LoVo (cell line): ENCODE measurements around the gene GPRC5A.
"Not testable (repeated sequence)": the region's sequence is repeated elsewhere in the genome, so short reads cannot be mapped to it uniquely, and the experiment has no call there.

Source experiments
- DNase-seq: peaks from one replicate; pipeline ENCODE4 v3.0.0-alpha.2; 2016; ENCODE audit warnings: low spot score

GPRC5A gene, protein sequence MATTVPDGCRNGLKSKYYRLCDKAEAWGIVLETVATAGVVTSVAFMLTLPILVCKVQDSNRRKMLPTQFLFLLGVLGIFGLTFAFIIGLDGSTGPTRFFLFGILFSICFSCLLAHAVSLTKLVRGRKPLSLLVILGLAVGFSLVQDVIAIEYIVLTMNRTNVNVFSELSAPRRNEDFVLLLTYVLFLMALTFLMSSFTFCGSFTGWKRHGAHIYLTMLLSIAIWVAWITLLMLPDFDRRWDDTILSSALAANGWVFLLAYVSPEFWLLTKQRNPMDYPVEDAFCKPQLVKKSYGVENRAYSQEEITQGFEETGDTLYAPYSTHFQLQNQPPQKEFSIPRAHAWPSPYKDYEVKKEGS

DNA sequence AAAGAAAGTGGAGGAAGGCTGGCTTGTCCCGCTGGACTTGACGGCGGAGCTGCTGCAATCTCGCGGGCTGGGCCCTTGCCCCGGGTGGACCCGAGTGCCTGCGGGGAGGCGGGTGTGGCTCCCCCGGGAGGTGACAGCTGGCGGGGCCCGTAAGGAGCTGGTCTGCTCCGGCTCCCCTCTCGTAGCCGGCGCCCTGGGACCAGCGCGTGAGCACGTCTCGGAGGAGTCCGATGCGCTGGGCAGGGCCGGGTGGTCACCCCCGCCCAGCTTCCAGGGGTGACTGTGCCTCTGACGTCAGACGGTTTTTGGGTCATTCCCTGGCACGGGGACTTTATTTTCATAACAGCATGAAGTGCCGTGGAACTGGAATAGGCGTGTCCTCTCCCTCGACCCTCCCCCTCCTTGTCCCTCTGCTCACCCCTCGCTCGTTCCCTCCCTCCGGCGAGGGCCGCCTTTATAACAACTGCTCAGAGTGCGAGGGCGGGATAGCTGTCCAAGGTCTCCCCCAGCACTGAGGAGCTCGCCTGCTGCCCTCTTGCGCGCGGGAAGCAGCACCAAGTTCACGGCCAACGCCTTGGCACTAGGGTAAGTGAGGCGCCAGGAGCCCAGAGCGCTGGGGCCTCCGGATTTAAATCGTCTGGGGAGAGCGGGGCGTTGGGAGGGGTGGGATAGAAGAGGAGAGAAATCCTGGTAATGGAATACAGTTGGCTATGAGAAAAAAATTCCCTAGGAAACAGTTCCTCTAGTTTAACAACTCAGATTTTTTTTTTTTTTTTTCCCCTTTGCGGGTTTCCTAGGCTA, at the start of gene GPRC5A:
GPRC5A (plus strand) TSS at position 483 of the 801 bp plus-strand sequence. CDS start 16,688 bp downstream, outside the sequence.
- DNase-seq, result peak; percentile 100

DNA sequence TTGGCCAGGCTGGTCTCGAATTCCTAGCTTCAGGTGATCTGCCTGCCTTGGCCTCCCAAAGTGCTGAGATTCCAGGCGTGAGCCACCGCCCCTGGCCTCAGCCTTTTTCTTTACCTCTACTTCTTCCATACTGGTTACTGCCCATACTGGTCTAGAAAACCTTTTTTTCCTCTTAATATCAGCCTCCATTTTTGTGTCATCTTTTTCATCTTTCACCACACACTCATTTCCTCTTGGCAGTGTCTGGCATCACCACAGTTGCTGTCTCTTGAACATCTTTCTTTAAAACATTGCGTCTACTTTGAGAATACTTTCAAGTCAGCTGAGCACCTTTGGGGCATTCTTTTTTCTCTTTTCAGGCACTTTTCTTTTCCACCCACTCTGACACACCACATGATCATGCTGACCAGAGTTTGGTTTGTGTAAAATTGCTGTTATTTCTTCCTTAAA, 45.5 kb upstream of the GPRC5A start:
- DNase-seq, result no peak

DNA sequence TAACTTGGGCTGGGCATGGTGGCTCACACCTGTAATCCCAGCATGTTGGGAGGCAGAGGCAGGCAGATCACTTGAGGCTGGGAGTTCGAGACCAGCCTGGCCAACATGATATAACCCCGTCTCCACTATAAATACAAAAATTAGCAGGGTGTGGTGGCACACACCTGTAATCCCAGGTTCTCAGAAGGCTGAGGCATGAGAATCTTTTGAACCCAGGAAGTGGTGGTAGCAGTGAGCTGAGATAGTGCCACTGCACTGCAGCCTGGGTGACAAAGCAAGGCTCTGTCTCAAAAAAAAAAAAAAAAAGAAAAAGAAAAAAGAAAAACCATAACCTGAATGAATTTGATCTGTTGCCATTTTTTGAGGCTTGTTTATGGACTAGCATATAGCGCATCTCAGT, 44.6 kb upstream of the GPRC5A start:
- not testable (repeated sequence) for DNase-seq

DNA sequence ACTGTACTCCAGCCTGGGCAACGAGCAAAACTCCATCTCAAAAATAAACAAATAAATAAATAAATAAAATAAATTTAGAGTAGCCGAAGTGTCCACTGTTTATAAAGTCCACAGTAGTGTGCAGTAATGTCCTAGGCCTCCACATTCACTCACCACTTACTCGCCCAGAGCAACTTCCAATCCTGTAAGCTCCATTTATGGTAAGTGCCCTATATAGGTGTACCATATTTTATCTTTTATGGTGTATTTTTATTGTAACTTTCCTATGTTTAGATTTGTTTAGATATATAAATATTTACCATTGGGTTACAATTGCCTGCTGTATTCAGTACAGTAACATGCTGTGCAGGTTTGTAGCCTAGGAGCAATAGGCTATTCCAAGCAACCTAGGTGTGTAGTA, 37.9 kb upstream of the GPRC5A start:
- no peak for DNase-seq

DNA sequence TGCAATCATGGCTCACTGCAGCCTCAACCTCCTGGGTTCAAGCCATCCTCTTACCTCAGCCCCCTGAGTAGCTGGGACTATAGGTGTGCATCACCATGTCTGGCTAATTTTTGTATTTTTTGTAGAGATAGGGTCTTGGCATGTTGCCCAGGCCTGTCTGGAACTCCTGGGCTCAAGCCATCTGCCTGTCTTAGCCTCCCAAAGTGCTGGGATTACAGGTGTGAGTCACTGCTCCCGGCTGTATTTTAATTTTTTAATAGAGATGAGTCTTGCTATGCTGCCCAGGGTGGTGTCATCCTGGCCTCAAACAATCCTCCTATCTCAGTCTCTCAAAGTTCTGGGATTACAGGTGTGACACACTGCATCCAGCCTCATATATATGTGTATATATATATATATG, 31.7 kb upstream of the GPRC5A start:
- DNase-seq, result peak; percentile 32

DNA sequence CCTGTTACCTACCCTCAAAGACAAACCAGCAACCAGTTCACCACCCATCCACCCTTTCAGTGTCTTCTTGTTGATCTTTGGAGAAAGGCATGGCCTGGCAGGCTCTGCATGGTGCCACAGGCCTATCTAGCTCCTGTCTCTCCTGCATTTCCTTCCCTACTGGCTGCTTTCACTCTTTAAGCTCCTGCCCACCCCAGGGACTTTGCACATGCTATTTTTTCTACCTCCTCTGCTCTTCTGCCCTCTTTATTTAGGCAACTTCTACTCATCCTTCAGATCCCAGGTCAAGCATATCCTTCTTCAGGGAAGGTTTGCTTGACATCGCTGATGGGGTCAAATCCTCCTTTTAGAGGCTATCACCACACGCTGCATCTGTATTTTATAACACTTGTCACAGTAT, 27.1 kb upstream of the GPRC5A start:
- no peak for DNase-seq

DNA sequence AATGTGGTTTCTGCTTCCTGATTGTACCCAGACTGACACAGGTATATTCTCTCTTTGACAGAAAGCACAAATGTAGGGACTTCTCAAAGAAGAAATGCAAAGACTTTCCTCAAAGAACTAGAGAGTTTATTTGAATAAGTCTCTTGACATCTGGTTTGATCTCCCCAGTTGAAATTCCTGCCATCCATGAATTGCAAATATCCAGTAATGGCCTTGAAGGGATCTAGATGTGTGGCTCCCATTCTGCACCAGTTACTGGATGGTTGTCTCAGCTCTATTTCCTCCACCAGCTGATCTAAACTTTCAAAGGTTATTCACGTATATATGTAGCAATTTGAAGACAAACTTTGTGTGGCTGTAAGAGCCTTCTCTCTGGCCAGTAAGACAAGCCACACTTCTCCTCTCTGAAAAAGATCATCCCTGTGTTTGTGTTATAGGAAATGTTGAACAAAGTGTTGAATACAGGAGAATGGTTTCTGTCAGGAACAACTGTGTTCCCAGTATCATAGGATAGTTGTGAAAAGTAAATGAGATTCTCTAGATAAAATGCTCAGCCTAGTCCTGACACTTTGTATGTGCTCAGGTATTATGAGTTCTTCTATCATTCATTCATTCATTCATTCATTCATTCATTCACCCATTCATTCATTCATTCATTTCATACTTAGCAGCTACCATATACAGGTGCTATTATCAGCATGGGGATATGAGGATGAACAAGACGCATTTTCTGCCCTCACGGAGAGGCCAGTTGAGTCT, 22.7 kb upstream of the GPRC5A start:
- no peak for DNase-seq

DNA sequence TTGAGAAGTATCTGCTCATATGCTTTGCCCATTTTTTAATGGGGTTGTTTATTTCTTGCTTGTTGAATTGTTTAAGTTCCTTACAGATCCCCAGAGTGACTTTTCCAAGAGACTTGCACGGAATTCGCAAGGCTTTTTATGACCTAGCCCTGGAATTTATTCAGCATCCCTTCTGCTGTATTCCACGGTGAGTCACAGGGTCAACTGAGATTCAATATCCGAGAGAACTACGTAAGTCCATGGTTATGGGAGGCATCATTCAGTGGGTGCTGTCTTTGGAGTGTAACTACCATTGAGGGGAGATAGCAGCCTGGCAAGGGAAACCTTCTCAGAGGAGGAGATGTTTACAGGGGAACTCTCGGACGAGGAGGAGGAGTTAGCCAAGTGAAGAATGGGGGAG, 20.9 kb upstream of the GPRC5A start:
- DNase-seq, result peak; percentile 97

DNA sequence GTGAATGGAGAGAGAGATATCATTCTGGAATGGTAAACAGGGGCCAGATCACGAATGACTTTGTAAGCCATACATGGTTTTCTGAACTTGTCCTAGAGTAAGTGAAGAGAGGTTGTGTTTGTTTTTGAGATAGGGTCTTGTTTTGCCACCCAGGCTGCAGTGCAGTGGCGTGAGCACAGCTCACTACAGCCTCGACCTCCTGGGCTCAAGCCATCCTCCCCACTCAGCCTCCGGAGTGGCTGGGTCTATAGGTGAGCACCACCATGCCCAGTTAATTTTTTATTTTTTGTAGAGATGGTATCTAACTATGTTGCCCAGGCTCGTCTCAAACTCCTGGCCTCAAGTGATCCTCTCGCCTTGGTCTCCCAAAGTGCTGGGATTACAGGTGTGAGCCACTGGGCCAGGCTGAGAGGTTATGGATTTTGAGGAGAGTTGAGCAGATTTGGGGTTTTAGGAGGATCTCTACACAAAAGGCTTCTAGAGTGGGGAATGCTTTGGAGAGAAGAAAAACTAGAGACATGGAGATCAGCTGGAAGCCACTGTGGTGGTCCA, 19.7 kb upstream of the GPRC5A start:
- no peak for DNase-seq

DNA sequence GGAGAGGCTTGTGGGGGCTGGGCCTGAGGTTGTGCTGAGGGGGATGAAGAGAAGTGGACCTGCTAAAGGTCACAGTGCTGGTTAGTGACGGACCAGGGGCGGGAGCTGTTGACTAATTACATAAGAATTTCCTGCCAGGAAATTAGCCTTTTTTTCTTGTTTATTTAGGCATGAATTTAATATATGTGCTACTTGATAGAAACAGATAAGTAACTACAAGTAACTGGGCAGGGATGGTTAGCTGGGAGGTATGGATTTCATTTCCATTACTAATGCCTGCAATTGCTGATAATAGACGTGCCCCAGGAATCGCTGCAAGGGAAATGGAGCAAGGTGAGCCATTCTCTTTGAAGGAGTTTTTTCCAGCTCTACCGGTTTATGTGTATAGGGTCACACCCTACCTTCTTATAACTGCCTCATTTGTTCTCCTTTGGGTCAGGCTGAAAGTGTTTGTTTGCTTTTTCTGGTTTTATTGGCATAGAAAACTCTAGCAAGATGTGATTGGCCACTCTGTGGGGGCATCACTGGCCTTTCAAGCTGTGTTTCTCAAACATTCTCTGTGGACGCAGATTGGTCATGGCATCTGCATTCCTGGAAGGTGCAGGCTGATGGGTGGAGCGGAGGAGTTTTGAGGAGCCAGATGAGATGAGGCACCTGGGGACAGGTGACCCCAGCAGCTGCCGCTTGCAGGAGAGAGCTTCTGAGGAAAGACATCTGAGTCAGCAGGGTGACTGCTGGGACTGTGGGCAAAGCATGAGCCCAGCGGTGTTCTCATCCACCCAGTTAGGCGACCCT, 19.0 kb upstream of the GPRC5A start:
- peak; percentile 98 for DNase-seq

DNA sequence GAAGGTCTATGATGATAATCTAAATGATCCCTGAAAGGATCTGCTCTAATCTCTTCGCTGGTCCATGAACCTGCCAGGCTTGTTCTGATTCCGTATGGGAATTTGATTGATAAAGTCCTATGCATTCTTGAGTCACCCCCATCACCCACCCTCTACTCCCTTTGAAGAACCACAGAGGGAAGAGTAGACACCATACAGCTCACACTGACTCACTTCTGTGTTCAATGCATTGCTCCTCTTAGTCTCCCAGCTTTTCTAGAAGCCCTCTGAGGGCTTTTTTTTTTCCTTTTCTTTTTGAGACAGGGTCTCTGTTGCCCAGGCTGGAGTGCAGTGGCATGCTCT, 18.5 kb upstream of the GPRC5A start:
- DNase-seq, result no peak

DNA sequence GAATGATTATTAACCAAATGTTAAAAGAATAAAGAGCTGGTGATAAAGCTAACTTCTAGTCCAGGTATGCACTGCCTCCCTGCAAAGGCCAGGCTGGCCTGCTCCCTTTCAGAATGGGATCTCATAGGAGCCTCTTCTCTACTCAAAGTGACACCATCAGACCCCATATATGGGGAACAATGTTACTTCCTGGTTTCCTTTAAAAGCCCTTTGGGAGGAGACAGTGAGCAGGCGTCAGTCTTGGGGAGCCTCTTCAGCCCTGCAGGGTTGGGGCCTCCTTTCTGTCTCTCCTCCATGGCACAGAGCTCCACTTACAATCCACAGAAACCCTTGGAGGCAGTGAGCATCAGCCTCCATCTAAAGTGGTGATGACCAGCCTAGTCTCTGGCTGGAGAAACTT, 17.3 kb upstream of the GPRC5A start:
- no peak for DNase-seq

DNA sequence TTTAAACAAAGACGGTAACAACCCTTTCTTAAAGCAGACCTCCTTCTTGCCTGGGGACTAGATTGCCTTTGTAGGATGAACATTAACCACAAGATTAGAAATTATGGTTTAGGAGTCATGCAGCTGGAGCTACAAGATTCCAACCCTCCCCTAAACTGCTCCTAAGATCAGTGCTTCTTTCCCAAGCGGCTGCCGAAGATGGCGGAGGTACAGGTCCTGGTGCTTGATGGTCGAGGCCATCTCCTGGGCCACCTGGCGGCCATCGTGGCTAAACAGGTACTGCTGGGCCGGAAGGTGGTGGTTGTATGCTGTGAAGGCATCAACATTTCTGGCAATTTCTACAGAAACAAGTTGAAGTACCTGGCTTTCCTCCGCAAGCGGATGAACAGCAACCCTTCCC, 16.1 kb upstream of the GPRC5A start:
- DNase-seq, result not testable (repeated sequence)

DNA sequence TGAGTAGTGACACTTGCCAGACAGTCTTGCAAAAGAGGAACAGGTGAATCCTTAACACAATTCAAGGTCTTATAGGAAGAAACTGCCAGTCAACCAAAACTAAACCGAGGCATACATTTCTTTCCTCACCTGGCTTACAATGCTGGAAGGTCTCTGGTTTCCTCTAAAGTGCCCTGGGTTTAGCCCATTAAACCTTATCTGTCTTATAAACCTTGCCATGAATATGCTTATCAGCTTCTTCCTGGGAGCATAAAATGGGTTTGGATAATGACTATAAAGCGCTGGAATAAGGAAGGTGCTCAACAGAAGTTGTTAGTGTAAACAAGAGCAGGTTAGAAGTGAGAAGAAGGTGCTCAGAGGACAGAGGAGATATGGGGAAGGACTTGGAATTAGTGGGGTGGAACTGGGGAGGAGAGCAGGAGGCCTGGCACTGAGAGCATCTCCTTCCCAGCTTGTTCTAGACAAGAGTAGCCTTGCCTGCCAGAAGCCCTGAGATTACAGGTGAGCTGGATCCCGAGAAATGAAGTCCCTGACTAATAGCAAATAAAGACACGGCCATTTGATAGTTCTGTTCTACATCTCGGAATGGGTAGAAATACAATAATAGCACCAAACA, 14.1 kb upstream of the GPRC5A start:
- peak; percentile 68 for DNase-seq

DNA sequence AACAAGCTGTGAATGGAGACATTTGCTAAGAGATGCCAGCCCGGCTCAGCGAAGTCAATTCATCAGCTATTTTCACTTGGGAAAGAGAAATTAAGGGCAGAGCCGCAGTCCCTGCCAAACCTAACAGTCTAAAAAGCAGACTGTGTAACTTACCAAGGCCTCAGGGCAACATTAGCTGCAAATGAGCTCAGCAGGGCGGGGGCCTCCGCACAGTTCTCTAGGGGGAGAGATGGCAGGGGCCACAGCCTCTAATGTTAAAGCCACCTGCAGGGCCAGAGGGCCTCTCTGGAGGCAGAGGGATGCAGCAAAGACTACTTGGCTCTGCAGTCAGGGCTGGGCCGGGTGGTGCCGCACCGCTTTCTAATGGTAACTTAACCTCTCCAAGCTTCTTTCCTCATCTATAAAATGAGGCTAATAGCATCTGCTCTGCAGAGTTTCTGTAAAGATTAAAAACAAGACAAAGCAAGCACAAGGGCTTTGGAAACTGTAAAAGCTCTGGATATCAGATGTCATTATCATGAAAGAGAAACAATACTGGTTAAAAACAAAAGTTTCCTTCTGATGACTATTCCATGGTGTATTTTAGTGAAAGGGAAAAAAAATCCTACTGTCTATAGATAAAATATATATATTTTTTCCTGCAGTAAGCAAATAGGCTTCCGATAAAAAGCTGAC, 13.4 kb upstream of the GPRC5A start:
- no peak for DNase-seq

DNA sequence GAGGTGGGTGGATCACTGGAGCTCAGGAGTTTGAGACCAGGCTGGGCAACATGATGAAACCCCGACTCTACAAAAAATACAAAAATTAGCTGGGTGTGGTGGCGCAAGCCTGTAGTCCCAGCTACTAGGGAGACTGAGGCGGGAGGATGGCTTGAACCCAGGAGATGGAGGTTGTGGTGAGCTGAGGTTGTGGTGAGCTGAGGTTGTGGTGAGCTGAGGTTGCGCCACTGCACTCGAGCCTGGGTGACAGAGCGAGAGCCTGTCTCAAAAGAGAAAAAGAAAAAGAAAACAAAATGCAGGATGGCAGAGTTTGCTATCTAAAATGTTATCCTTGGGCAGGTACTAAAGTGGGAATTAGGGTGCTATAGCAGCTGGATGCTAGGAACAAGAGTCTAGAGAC, 10.8 kb upstream of the GPRC5A start:
- DNase-seq, result no peak

DNA sequence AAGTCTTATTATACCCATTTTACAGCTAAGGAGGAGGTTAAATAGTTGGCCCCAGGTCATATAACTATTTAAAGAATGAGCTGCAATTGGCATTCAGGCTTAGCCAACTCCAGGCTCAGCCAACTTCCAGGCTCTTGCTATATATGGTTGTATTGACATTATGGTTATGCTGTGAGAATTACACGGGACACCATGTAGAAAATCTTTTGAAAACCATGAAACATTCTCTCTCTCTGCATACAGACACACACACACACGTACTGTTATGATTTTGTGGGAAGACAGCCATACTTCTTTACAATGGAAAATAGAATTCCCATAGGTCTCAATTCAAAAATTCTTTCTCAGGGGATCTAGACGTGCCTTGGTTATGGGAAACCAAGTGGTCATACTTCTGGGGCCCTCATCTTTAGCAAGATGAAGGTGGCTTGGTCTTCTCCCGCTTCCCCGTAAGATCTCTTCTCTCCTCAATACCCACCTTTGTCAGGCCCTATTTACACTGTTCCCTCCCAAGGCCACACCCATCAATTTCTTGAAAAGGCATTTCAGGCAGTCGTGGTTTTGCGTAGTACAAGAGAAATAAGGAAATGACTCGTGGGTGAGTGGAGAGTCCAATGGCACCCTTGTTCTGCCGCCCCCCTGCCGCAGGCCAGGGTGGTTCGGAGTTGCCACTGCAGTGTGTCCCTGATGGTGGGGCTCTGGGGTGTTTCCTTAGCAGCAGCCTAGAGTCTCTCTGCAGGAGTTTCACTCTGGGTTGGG, 10.0 kb upstream of the GPRC5A start:
- DNase-seq, result peak; percentile 93

DNA sequence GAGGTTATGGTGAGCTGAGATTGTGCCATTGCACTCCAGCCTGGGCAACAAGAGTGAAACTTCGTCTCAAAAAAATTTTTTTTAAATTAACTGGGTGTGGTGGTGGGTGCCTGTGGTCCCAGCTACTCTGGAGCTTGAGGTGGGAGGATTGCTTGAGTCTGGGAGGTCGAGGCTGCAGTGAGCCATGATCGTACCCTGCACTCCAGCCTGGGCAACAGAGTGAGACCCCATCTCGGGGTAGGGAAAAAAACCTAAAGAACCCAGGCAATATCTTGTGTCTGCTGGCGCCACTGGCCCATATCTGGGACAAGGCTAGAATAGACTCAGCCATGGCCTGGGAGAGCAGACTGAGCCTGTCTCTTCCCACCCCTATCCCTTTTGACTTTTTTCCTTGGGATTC, 9.1 kb upstream of the GPRC5A start:
- DNase-seq, result no peak

DNA sequence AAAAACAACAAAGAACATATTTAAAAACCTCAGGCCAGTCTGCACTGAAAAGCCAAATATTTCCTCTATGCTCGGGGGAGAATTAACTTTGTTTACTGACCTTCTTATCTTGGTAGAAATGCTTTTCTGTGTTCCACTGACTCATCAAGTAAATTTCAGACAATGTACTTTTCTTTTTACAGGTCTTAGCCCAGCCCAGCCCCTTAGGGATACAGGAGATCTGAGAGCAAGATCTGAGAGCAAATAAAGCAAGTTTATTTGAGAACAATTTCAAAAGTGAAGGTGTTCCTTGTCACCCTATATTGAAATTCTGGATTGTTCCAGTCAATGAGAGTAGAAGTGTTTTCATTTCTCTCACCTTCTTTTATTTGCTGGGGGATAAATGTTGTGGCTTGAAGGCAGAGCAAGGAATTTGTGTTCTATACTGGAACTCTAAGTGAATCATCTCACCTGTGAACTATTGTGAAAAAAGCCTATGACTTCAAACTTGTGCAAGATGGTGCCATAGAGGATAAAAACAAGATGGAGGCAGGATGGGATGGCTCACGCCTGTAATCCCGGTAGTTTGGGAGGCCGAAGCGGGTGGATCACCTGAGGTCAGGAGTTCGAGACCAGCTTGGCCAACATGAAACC, 7.9 kb upstream of the GPRC5A start:
- DNase-seq, result peak; percentile 91
